Activated T-helper 1 cell treated with Interleukin-2 at 50 U/mL for 16 hours (primary cell): ENCODE data around the gene DMXL1.

ENCODE experiments used
- DNase-seq: peaks from one replicate; pipeline ENCODE4 v3.0.0-alpha.2; 2020; ENCODE audit warnings: low read depth

Gene DMXL1

GRCh38 chr5:119270960-119271757 lies 200.3 kb downstream of the DMXL1 start:
- no peak for DNase-seq

- DNase-seq, result no peak
These were observed 201.2 kb downstream of the DMXL1 start for GRCh38 chr5:119271758-119272730.

GRCh38 chr5:119273391-119273839 lies 202.5 kb downstream of the DMXL1 start:
- DNase-seq, result no peak

- DNase-seq, result no peak
These were observed 203.3 kb downstream of the DMXL1 start for GRCh38 chr5:119274030-119274766.

- no peak for DNase-seq
These were observed 203.9 kb downstream of the DMXL1 start for GRCh38 chr5:119274767-119275130.

- no peak for DNase-seq
These were observed 204.3 kb downstream of the DMXL1 start for GRCh38 chr5:119275146-119275545.

GRCh38 chr5:119275601-119276173 lies 204.8 kb downstream of the DMXL1 start:
- no peak for DNase-seq

GRCh38 chr5:119276978-119277377 lies 206.1 kb downstream of the DMXL1 start:
- no peak for DNase-seq

- DNase-seq, result no peak
These were observed 208.2 kb downstream of the DMXL1 start for GRCh38 chr5:119279093-119279492.

- DNase-seq, result no peak
These were observed 209.5 kb downstream of the DMXL1 start for GRCh38 chr5:119280380-119280779.

GRCh38 chr5:119282628-119283027 lies 211.7 kb downstream of the DMXL1 start:
- no peak for DNase-seq

GRCh38 chr5:119284031-119284430 lies 213.1 kb downstream of the DMXL1 start:
- DNase-seq, result no peak

GRCh38 chr5:119285070-119285916 lies 214.4 kb downstream of the DMXL1 start:
- DNase-seq, result no peak

GRCh38 chr5:119286511-119287488 lies 215.9 kb downstream of the DMXL1 start:
- no peak for DNase-seq

GRCh38 chr5:119287547-119288111 lies 216.7 kb downstream of the DMXL1 start:
- DNase-seq, result no peak

- no peak for DNase-seq
These were observed 217.6 kb downstream of the DMXL1 start for GRCh38 chr5:119288379-119289033.

GRCh38 chr5:119289438-119290044 lies 218.7 kb downstream of the DMXL1 start:
- DNase-seq, result no peak

- DNase-seq, result no peak
These were observed 219.3 kb downstream of the DMXL1 start for GRCh38 chr5:119290161-119290569.
